SK-N-MC (cell line): Measurements from ENCODE around the gene IMMT.

Experiments used
- EZH2 ChIP-seq: fragments of 200-600 bp; sonication (generic); IDR thresholded peaks from one replicate; pipeline ENCODE4 v1.6.1; 2017; ENCODE audit warnings: antibody characterized with exemption
- POLR2AphosphoS5 ChIP-seq: IDR thresholded peaks from 2 replicates; pipeline ENCODE4 v1.6.1; 2012; ENCODE audit warnings: mild to moderate bottlenecking, low read depth, low read length, borderline replicate concordance

DNA sequence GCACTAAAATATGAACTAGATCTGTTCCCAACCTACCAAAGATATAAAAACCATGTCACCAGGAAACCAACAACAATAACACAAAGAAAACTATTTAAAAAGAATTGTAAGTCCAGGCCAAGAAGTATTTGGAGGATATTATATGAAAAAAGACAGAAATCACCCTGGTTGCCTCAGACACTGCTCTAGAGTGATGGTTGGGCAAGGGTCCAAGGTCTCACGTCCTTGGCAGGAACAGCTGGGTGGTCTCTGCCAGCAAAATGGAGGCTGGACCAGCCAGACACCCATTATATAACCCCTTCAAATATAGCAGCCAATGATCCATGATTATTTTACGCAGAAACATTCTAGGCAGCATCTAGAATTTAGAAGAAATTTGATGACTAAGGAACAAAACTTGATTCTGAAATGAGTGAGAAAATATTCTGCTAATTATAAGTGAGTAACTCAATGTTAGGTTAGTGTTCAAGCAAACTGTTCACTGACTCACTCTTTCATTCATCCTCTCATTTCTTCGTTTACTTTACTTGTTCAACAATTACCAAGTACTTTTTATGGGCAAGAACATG is 39.4 kb upstream of the IMMT start:
- TF ChIP-seq EZH2 (no peak), POLR2AphosphoS5 (no peak)
